Left lobe of liver (tissue), 2 donors: ENCODE measurements around the gene ATE1. TPM values are rescaled to one million over a fixed set of nuclear protein-coding genes. Genes with fewer than 3 reads are reported as not detected.

Experiments
- ATAC-seq: fragments of 200-7000 bp; cut with Tn5 transposase; one replicate; pipeline ENCODE4 v1.9.1; 2020; ENCODE audit warnings: mild to moderate bottlenecking, moderate library complexity
- DNase-seq: peaks from one replicate; pipeline ENCODE4 v3.0.0-alpha.2; 2020; ENCODE audit warnings: low spot score
- total RNA-seq: library from RNA; stranded (reverse); gene quantifications from one replicate; pipeline ENCODE4 v1.2.1, GENCODE V29; 2021
- donor health status: DM: no; HTN: no; CAD: no; lungs with moderate emphysema.
- donor health status: DM: no; HTN: yes; CAD: no.

ATE1 gene
- 20.1 TPM for total RNA-seq

- peak; percentile 91 for ATAC-seq
- peak; percentile 93 for DNase-seq
Observed at GRCh38 chr10:121927841-121928527, at the start of gene ATE1. Gene ATE1, minus strand, starts transcription at chr10:121928031. Its CDS starts 82 bp downstream, at chr10:121927949.

DNA sequence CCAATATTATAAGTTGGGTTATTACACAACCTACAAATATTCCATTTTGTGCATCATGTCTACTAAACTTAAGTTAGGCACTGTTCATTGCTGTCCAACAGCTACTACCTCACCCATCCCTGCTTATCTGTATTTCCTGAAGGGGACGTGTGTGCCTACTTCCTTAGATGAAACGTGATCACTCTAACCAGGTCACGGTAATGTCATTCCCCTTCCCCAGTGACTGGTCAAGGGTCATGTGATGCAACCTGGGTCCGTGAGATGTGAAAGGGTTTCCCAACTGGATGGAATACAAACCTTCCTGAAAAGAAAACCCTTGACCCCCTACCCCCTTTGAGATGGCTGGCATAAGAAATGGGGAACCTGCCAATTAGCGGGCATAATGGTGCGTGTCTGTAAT, 48.8 kb upstream of the ATE1 start:
- ATAC-seq (peak; percentile 1), DNase-seq (peak; percentile 74)

- DNase-seq = no peak
- peak; percentile 45 for ATAC-seq
Observed at GRCh38 chr10:121975295-121976086, 47.7 kb upstream of the ATE1 start.

- DNase-seq = peak; percentile 83
- ATAC-seq = peak; percentile 87
Observed at GRCh38 chr10:121974535-121975294, 46.9 kb upstream of the ATE1 start, which contains the start of gene NSMCE4A. Gene NSMCE4A, minus strand, starts transcription at chr10:121975217. Its CDS starts 52 bp downstream, at chr10:121975165.

GRCh38 chr10:121974019-121974534, 46.2 kb upstream of the ATE1 start:
- ATAC-seq (no peak), DNase-seq (no peak)

- ATAC-seq (peak; percentile 51), DNase-seq (peak; percentile 80)
Observed at GRCh38 chr10:121969086-121969485, 41.3 kb upstream of the ATE1 start.

DNA sequence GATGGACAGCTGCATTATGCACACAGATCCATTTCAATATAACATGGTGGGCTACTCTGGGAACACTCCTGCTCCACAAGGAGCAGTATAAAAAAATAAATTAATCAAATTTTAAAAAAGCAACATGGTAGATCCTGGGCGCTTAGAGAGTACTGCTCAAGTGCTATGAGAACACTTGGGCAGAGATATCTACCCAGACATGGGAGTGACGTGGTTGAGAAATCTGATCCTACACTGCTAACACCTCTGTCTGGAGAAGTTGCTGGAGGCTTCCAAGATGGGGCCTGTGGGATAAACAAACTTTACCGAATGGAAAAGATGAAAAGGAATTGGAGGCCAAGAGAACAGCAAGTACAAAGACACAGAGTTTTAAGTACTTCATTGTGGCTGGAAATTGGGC, 38.2 kb upstream of the ATE1 start:
- ATAC-seq (no peak), DNase-seq (no peak)

DNA sequence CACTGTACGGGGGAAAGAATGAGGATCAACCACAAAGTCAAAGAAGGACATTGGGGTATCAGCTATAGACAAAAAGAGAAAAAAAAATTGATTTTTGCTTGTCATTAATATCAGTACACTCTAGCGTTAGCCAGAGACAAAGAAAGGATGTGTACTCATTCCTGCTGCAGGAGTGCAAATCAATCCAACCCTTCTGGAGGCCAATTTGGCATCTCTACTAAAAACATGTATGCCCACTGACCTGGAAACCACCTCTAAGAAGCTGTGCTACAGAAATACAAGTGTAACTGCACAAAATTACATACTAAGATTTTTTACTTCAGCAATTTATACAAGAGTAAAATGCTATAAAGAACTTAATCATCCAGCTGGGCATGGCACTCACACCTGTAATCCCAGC, 33.6 kb upstream of the ATE1 start:
- no peak for DNase-seq
- ATAC-seq = peak; percentile 55

DNA sequence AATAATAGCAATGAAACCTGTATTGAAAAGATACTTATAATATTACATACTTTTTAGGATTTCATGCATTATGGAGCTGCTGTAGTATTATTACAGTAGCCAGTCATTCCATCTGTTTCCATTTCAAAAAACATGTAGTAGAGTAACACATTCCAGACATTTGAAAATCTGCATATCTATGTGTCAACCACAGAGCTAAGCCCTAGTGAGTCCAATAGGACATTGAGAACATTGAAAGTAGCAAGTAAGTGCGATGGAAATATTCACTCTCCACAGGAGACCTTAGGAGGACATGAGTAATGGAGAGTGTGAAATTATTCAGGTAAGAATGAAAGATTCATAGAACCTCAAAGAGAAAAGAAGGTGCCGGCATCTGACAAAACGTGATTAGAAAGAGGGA, 31.8 kb upstream of the ATE1 start:
- ATAC-seq (no peak), DNase-seq (no peak)

DNA sequence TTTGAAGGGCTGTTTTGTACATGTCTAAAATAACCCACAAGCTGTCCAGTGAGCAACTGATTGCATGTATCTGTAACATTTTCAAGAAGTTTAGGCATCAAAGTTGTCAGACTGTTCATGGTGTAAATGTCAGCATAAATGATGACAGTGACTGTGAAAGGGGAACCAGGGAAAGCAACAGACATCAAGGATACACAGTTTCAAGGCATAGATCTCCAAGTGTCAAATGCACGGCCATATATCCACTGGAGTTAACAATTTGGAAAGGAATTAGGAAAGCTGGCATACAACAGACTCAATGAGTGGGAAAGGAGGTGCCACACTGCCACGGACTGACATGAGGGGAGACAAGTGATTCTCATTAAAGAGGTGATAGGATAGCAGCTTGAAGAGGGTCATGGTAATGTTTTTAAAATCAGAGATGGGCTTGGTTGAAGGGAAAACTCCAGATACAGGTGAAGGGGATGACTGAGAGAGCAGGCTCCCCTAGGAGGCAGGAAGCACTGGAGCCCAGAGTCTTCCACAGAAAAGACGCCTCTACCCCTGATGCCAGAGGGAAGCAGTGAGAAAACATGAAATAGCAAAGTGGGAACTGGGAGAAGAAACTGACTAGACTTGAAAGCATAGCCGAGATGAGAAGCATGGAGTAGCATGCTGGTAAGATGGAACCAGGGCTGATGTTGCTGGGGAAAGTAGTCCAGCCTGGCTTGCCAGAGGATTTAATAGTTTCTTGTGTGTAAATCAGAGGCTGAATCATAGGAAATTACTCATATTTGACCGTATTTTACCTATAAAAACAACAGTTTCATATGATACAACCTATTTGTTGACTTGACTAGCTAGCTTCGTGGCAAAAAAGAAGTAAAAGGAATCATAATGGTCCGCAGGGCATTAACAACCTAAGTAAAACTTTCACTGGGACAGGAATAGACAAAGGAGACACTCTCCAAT, 28.6 kb upstream of the ATE1 start:
- no peak for DNase-seq
- ATAC-seq = no peak

GRCh38 chr10:121952226-121952625, 24.4 kb upstream of the ATE1 start:
- ATAC-seq = no peak
- no peak for DNase-seq

- no peak for DNase-seq
Observed at GRCh38 chr10:121949451-121949850, 21.6 kb upstream of the ATE1 start.

GRCh38 chr10:121949049-121949448, 21.2 kb upstream of the ATE1 start:
- no peak for DNase-seq
- no peak for ATAC-seq

More at GRCh38 chr10:121949451-121949850, 21.6 kb upstream of the ATE1 start:
- ATAC-seq = no peak

DNA sequence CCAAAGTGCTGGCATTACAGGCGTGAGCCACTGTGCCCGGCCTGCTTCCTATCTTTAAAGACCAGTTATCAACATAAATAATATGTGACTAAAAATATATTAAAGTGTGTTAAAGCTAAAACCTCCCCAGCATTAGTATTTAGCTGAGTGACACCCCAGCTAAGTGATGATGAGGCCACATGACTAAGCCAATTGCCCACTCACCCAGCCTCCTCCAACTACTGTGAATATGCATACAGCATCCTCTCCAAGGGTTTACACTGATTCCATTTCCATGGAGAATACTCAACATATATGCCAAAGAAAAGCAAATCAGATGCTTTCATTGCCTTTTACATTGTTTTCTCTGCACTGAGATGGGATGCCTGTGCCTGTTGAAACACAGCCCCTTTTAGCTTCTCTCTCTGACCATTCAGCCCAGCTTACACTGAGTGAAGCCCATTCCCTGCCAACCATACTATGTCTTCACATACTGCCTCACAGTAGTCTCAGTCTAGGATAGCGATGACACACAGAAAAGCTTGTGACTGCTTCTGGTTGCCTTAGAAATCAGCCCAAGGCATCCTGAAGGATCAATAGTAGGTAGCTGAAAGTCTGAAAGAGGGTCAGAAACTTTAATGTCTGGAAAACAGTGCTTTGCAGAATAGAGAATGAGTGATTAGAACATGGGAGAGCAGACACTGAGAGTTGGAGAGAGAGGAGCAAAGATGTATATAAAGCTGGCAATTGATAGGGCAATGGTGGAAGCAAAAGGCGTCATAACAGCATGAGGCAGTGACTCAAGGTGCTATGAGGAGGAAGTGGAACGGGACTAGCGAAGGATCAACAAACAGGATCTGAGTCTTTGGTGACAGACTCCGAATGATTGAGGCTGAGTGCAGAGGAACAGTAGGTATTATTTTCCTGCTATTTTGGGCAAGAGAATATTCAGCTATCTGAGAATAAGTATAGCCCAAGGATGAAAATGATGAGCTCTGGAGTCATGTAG, 19.8 kb upstream of the ATE1 start:
- no peak for ATAC-seq
- DNase-seq = no peak

GRCh38 chr10:121942749-121943416, 15.1 kb upstream of the ATE1 start:
- DNase-seq (no peak), ATAC-seq (no peak)

- no peak for ATAC-seq
- no peak for DNase-seq
Observed at GRCh38 chr10:121941532-121941931, 13.7 kb upstream of the ATE1 start.

DNA sequence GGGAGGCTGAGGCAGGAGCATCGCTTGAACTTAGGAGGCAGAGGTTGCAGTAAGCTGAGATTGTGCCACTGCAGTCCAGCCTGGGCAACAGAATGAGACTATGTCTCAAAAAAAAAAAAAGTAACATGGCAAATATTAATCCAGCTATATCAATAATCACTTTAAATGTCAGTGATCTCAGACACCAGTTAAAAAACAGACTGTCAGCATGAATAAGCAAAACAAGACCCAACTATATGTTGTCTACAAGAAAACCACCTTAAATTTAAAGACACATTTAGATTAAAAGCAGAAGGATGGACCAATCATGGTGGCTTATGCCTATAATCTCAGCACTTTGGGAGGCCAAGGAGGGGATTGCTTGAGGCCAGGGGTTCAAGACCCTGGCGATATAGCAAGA, 8.5 kb upstream of the ATE1 start:
- ATAC-seq = peak; percentile 40
- no peak for DNase-seq

- DNase-seq = peak; percentile 73
- peak; percentile 91 for ATAC-seq
Observed at GRCh38 chr10:121935702-121936101, 7.9 kb upstream of the ATE1 start.
